ELF-1 (cell line): ENCODE results near the gene TJP3.
"Not testable (repeated sequence)": the region's sequence is repeated elsewhere in the genome, so short reads cannot be mapped to it uniquely, and the experiment has no call there.

Source experiments
- DNase-seq: peaks from one replicate; pipeline ENCODE4 v3.0.0-alpha.2; 2016; ENCODE audit warnings: low read depth, low spot score

TJP3 gene

DNA sequence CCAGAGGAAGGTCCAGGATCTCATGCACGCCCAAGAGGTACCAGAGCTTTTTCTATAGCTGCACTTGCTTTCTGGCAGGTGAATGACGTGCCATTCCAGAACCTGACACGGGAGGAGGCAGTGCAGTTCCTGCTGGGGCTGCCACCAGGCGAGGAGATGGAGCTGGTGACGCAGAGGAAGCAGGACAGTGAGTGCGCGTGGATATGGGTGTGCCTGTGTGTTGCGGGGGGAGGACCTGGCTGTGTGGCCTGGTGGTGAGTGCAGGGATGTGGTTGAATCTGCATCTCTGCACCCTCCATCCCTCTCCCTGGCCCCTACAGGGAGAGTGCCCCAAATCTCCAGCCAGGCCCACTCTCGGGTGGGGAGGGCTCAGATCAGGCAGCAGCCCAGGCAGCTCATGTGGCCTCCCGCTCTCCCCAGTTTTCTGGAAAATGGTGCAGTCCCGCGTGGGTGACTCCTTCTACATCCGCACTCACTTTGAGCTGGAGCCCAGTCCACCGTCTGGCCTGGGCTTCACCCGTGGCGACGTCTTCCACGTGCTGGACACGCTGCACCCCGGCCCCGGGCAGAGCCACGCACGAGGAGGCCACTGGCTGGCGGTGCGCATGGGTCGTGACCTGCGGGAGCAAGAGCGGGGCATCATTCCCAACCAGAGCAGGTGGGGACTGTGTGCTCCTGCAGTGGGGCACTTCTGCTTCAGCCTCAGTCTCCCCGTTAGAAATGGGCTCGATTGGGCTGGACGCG is 30.5 kb downstream of the TJP3 start:
- DNase-seq: no peak

DNA sequence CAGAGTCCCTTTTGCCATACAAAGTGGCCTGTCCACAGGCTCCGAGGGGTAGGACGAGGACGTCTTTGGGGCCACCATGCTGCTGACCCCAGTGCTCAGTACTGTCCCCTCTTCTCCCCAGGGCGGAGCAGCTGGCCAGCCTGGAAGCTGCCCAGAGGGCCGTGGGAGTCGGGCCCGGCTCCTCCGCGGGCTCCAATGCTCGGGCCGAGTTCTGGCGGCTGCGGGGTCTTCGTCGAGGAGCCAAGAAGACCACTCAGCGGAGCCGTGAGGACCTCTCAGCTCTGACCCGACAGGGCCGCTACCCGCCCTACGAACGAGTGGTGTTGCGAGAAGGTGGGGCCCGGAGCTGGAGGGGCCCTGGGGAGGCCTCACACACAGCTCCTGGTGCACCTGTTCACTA is 32.2 kb downstream of the TJP3 start:
- DNase-seq: no peak

DNA sequence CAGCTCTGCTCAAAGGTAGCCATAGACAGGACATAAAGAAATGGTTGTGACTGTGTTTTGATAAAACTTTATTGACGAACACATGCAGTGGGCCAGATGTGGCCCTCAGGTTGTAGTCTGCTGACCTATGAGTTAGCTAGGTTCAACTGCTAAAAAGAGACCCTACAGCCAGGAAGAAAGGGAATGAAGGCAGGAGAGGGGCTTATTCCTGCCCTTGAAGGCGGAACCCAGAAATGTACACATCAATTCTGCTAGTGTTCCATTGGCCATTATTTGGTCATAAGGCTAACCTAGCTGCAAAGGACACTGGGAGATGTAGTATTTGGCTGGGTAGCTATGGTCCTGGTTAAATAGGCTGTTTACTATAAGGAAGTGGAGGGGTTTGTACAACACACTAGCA is 35.3 kb downstream of the TJP3 start:
- DNase-seq: no peak

DNA sequence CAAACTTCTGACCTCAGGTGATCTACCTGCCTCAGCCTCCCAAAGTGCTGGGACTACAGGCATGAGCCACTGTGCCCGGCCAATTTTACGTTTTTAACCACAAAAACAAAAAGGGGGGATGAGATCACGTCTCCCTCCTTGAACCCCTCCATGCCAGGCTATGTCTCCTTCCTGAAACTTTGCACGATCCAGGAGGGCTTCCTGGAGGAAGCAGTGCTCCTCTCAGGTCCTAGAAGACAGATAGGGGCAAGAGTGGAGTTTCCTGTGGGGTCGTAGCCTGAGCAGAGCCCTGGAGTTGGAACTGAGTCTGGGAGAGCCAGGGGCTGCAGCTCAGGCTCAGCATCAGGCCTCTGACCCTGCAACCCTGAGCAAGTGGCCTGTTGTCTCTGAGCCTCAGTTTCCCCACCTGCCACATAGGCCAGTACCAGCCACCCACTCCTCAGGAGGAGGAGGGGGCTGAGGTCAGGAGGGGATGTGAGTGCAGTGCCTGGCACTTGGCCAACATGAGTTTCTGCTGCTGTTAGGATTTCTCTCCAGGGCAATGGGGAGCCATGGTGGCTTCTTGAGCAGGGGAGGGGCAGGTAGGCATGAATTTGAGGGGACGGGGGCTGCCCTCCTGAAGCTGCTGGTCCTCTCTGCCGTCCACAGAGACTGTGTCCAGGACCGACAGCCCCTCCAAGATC is 37.3 kb downstream of the TJP3 start:
- no peak for DNase-seq

DNA sequence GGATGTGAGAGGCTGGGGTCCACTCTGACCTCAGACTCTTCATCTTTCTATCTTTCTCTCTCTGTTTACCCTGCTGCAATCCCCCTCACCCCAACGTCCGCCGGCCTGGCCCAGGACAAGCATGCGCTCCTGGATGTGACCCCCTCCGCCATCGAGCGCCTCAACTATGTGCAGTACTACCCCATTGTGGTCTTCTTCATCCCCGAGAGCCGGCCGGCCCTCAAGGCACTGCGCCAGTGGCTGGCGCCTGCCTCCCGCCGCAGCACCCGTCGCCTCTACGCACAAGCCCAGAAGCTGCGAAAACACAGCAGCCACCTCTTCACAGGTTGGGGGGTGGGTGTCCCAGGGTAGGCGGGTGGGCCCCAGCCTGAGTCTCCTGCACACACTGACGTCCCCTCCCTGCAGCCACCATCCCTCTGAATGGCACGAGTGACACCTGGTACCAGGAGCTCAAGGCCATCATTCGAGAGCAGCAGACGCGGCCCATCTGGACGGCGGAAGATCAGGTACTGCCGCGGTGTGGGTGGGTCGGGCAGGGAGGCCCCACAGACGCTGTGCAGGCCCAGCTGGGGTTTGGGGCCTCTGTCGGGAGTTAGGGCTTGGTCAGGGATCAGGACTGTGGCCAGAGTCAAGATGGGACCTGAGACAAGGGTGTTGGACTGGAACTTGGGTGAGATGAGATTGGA is 38.3 kb downstream of the TJP3 start:
- no peak for DNase-seq

DNA sequence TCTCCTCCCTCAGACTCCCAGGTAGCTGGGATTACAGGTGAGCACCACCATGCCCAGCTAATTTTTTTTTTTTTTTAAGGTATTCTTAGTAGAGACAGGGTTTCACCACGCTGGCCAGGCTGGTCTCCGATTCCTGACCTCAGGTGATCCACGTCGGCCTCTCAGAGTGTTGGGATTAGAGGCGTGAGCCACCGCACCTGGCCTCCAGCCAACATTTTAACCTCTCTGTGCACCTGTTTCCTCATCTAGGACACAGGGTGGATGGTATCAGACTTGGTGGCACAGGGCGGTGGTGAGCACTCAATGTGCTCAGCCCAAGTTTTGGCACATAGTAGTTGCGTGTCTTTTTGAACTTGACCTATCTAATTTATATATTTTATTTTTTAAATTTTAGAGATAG is 40.8 kb downstream of the TJP3 start:
- DNase-seq: no peak

DNA sequence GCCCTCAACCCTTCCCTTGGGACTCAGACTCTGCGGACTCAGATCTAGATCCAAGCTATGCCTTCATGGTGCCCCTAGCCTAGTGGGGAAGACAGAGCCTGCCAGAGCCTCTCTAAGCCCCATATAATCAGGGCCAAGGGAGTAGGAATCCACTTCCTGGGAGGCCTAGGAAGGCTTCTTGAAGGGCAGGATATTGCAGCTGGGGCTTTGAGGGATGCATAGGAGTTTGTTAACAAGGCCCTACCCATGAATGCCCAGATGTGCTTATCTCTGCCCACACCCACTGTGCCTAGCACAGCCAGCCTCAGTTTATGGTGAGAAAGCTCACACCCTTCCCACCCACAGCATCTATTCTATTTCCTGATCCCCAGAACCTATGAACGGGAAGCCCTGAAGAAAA is 42.0 kb downstream of the TJP3 start:
- no peak for DNase-seq

DNA sequence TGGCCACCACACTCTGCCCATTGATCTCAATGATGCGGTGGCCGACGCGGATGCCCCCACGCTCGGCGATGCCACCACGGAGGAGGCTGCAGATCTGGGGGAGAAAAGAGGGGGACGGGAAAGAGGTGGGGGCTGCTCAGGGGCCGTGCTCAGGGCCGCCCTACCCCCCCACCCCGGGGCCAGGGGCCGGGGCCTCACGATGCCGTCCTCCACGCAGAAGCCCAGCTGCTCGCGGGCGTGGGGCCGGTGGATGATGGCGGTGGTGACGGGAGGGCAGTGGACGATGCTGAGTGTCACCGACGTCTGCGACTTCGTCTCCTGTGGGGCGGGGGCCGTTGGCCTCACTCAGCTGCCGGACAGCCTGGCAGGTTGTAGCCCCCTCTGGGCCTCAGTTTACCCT is 43.1 kb downstream of the TJP3 start:
- DNase-seq: no peak

DNA sequence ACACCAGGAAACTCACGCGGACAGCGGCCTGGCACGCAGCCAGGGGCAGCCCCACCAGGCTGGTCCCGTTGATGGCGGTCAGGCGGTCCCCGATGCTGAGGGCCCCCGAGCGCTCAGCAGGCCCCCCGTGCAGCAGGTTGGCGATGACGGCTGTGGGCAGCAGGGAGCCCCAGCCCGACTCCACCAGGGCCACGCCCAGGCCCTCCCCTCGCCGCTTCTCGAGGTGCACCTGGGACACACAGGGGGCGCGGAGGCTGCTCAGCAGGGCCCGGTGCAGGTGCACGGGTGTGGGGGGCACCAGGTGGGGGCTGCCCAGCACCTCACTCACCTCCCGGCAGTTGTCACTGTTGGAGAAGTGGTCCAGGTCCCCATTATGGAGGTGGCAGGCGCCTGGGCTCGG is 44.3 kb downstream of the TJP3 start:
- no peak for DNase-seq

DNA sequence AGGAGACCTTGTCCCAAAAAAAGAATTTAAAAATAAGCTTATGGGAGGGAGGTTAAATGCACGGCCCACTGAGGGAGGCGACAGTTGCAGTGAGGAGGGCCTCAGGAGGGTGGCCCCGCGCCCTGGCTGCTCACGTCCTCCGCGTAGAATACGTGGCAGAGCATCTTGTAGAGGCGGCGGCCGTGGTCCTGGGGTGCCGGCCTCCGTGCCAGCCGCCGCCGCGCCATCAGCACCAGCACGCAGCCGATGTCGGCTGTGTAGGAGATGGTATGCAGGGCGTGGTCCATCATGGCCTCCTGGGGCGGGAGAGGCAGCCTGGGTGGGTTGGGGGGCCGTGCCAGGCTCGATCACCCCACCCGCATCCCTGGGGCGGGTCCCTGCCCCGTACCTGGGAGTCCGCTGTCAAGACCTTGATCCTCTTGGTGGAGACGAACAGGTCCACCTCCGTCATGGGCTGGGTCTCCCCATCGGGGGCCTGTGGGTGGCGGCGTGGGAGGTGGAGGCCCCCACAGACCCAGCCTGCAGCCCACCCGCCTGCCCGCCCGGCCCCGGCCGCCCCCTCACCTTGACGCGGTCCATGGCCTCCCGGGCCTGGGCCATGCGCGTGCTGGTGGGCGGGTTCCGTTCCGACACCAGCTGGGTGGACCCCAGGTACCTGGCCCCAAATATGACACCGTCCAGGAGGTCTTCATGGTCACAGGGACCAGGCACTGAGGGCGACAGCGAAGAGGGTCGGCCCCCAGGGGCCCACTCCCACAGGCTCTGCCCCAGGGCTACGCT is 45.6 kb downstream of the TJP3 start:
- no peak for DNase-seq

DNA sequence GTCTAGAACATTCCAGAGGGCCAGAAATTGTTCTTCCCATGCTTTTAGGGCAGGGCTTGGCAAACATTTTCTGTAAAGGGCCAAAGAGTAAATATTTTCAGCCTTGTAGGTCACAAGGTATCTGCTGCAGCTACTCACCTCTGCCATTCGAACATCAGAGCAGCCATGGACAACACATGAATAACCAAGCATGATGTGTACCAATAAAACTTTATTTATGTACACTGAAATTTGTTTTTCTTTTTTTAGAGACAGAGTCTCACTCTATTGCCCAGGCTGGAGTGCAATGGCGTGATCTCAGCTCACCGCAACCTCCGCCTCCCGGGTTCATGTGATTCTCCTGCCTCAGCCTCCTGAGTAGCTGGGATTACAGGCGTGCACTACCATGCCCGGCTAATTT is 49.5 kb downstream of the TJP3 start:
- not testable (repeated sequence) for DNase-seq

DNA sequence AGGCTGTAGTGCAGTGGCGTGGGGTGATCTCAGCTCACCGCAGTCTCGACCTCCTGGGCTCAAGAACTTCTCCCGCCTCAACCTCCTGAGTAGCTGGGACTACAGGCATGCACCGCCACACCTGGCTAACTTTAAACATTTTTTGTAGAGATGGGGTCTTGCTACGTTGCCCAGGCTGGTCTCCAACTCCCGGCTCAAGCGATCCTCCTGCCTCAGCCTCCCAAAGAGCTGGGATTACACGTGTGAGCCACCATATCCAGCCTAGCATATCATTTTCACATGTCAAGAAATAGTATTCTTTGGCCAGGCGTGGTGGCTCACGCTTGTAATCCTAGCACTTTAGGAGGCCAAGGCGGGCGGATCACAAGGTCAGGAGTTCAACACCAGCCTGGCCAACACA is 50.1 kb downstream of the TJP3 start:
- DNase-seq: not testable (repeated sequence)

DNA sequence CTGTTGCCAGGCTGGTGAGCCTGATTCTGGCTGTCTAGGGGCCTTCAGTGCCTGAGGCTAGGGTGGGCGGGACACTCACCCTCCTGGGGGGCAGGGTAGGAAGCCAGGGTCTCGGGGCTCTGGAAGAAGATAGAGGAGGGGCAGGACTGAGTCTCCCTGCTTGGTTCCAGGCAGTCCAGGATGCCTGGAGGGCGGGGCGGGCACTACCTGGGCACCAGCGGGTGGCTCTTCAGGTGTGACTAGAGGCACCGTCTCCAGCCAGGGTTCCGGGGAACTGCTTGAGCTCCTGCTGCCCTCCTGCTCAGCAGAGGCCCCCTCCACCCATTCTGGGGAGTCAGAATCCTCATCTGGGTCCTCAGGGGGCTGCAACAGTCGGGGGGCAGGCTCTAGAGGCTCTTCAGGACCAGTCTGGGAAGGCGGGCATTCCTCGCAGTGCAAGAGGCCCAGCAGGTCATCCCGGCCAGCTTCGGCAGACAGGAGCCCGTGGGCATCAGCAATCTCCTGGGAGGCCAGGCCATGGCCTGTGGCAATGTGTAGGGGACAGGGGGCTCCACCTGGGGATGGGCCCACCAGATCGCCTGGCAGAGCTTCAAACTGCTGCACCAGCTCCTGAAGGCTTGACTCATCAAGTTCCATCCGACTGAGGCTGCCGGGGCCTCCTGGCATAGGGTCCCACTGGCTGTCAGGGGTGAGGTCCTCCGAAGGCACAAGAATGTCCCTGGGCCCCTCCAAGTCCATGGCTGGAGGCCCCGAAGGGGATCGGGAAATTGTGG is 51.5 kb downstream of the TJP3 start:
- DNase-seq: no peak

DNA sequence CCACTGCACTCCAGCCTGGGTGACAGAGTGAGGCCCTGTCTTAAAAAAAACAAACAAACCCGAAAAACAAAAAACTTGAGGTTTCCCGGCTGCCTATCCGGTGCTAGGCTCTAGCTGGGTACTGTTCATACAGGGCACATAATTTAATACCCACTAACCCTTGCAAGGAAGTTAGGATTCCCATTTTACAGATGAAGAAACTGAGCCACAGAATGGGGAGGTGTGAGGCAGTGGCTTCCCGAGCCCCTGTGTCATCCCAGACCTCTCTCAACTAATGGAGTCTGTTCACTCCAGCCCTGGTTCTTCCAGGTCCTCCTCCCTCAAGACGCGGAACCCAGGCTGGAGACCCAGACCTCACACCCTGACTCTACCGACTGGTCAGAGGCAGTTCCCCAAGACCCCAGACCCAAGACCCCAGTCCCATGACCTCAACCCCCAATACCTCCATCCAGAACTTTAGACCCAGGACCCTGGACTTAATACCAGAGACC is 52.7 kb downstream of the TJP3 start:
- DNase-seq: no peak

DNA sequence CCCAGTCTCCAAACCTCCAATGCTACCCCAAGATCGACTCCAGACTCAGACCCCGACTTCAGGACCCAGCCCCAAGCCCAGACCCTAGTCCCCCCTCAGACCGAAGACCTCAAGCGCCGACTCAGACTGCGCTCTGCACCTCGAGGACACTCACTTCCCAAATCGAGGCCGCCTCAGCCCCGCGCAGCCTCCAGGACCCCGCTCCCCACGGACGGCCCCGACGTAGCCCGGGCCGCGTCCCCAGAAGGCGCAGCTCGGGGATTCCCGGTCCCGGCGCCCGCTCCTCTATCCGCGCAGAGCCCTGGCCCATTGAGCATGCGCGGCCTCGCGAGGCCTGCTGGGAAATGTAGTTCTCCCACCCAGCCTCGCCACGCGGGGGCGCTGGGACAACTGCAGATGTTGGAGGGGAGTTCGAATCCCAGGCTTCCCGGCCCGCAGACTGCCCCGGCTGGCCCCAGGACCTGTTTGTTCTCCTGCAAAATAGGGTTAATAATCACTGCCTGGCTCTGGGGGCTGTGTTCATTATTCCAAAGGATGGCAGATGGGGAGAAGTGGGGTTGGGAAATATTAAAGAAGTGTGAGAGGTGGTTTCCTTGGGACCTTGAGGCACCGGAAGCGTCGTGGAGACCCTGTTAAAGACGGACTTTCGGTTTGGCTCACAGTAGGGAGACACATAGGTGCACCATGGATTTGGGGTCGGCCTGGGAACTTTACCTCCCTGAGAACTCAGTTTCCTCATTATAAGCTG is 53.4 kb downstream of the TJP3 start, which contains the start of gene APBA3:
Gene APBA3 (minus strand): TSS at position 311 of the 748 bp plus-strand sequence. CDS start 1,428 bp downstream, outside the sequence.
- DNase-seq: peak; percentile 98

DNA sequence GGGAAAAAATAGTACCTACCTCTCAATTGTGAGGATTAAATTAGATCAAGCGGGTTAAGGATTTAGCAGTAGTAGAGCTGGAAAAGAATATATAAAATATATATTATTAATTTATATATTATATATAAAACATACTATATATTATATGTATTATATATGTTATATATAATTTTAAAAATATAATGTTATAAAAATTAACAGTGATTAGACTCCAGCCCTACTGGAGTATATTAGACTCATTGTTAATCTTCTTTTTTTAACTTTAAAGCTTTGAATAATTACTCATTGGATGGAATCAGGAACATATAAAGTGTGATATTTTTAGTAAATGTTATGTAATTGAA is 53.9 kb downstream of the TJP3 start:
- DNase-seq: no peak

DNA sequence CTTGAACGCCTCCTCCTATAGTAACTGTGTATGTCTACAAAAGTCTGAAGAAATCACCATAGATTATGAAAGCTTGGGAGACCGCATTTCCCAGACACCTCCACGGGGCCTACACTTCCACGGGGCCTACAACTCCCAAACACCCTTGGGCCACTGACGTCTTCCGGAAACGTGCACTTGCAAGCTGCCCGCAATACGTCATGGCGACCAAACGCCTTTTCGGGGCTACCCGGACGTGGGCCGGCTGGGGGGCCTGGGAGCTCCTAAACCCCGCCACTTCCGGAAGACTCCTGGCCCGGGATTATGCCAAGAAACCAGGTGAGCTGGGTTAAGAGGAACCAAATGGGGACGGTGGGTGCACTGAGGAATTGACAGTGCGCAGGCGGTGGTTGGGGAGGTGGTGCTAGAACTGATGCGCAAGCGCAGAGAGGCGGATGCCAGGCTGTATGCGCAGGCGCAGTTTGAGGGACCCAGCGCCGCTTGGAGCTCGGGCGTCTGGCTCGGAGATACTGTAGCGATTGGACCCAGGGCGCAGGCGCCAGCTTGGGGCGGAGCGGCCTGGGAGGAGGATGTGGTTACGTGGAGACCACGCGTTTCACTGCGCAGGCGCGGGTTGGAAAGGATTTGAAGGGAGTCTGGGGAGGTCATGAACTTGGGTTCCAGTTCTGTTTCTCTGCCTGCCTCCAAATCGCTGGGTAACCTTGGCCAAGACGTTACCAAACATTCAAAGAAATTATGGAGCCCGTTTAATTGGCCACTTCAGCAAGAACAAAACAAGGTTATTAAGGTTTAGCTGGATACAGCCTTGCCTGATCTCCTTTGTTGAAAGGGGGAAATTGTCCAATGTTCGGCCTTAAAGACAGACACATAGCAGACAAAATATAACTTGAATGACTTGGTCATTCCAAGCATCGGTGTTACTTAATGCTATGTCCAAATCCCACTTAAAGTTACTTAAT is 54.6 kb downstream of the TJP3 start, which contains the start of gene MRPL54:
Gene MRPL54 (plus strand): TSS at position 182 of the 959 bp plus-strand sequence. CDS start 19 bp downstream, at position 201.
- DNase-seq: peak; percentile 100

DNA sequence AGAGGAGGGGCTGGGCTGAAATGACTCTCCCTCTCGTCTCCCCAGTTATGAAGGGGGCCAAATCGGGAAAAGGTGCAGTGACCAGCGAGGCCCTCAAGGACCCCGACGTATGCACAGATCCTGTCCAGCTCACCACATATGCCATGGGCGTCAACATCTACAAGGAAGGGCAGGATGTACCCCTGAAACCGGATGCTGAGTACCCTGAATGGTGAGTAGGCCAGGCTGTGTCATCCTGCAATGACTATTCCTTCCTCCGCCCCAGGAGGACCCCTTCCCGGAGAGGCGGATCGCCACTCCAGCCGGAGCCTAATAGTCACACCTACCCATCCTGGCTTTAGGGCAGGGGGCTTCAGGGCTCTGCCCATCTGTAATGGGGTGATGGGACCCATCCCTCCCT is 56.9 kb downstream of the TJP3 start:
- no peak for DNase-seq

DNA sequence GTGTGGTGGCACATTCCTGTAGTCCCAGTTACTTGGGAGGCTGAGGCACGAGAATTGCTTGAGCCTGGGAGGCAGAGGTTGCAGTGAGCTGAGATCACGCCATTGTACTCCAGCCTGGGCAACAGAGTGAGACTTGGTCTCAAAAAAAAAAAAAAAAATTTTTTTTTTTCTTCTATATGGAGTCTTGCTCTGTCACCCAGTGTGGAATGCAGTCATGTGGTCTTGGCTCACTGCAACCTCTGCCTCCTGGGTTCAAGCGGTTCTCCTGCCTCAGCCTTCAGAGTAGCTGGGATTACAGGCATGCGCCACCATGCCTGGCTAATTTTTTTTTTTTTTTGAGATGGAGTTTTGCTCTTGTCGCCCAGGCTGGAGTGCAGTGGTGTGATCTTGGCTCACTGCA is 57.6 kb downstream of the TJP3 start:
- DNase-seq: not testable (repeated sequence)
